SKM-1 (cell line): Measurements from ENCODE around the gene DDIT3.
"Not testable (repeated sequence)": the region's sequence is repeated elsewhere in the genome, so short reads cannot be mapped to it uniquely, and the experiment has no call there.

Experiments
- DNase-seq: peaks from one replicate; lab custom pipeline; 2025; ENCODE audit not compliant: unreplicated experiment; lab: John Stamatoyannopoulos, UW

The DDIT3 gene

GRCh38 chr12:57525615-57526383, 5.5 kb upstream of the DDIT3 start:
- DNase-seq, result no peak

GRCh38 chr12:57524814-57525614, 4.7 kb upstream of the DDIT3 start:
- DNase-seq, result no peak

- DNase-seq, result no peak
Measured at GRCh38 chr12:57523706-57524614, 3.6 kb upstream of the DDIT3 start.

GRCh38 chr12:57522887-57523705, 2.8 kb upstream of the DDIT3 start:
- DNase-seq, result peak; percentile 24

GRCh38 chr12:57522011-57522886, 1.9 kb upstream of the DDIT3 start, which contains the start of gene MBD6:
MBD6 (plus strand) TSS chr12:57522824; CDS start chr12:57524304, 1,480 bp downstream.
- peak; percentile 24 for DNase-seq

- no peak for DNase-seq
Measured at GRCh38 chr12:57521525-57522010, 1.3 kb upstream of the DDIT3 start.

GRCh38 chr12:57519796-57520052, 590 bp downstream of the DDIT3 start:
- DNase-seq, result no peak

- no peak for DNase-seq
Measured at GRCh38 chr12:57518920-57519795, 1.2 kb downstream of the DDIT3 start.

GRCh38 chr12:57518176-57518919, 2.0 kb downstream of the DDIT3 start:
- DNase-seq, result no peak

GRCh38 chr12:57517718-57518117, 2.6 kb downstream of the DDIT3 start:
- DNase-seq, result not testable (repeated sequence)

- no peak for DNase-seq
Measured at GRCh38 chr12:57517187-57517586, 3.1 kb downstream of the DDIT3 start.

- no peak for DNase-seq
Measured at GRCh38 chr12:57516617-57517153, 3.6 kb downstream of the DDIT3 start.

GRCh38 chr12:57515934-57516541, 4.3 kb downstream of the DDIT3 start:
- DNase-seq, result no peak

GRCh38 chr12:57515408-57515933, 4.8 kb downstream of the DDIT3 start:
- no peak for DNase-seq

GRCh38 chr12:57514720-57515407, 5.5 kb downstream of the DDIT3 start:
- no peak for DNase-seq

GRCh38 chr12:57514246-57514645, 6.1 kb downstream of the DDIT3 start:
- not testable (repeated sequence) for DNase-seq
